ENCODE measurements around the gene TSGA10IP. TPM values are rescaled to one million over a fixed set of nuclear protein-coding genes. Genes with fewer than 3 reads are reported as not detected.

Gene TSGA10IP
- total and polyA plus RNA-seq, 10 of the 15 experiments (the other 5 are each of a cell fraction or from before 2014, with no cell fraction given) = not detected

GRCh38 chr11:66001942-66002647 is 56.8 kb downstream of the TSGA10IP start, which contains the start of the genes BANF1 and EIF1AD (continued):
- TF ChIP-seq CHD1 (IDR thresholded peaks at IDR 0.05; ENCODE audit: low read depth, low read length) (0 out of 2 replicates have a peak, but pooled peaks have one; percentile 37), POLR2AphosphoS5 (IDR thresholded peaks at IDR 0.05; ENCODE audit: low read length) (peak; percentile 96), BRCA1 (IDR thresholded peaks at IDR 0.05; ENCODE audit: low read depth, low read length) (peak; percentile 55), CHD2 (IDR thresholded peaks at IDR 0.05; ENCODE audit: borderline replicate concordance, low read depth, low read length) (peak; percentile 93), MTA3 (IDR thresholded peaks at IDR 0.05; ENCODE audit: borderline replicate concordance, low read length) (peak; percentile 53; the same call in 1 of the 2 replicates), ATF2 (IDR thresholded peaks at IDR 0.05; ENCODE audit: low read length) (no peak), NFYB (IDR thresholded peaks at IDR 0.05; ENCODE audit: insufficient read depth, low read depth, low read length) (no peak), FOXK2 (IDR thresholded peaks at IDR 0.05) (peak; percentile 74), SMARCA5 (IDR thresholded peaks at IDR 0.05) (0 out of 2 replicates have a peak, but pooled peaks have one; percentile 66), ZNF274 (IDR thresholded peaks at IDR 0.05; ENCODE audit: insufficient read depth, insufficient read length) (no peak), CREM (IDR thresholded peaks at IDR 0.05; ENCODE audit: low read depth) (peak; percentile 88), TCF3 (IDR thresholded peaks at IDR 0.05; ENCODE audit: borderline replicate concordance, insufficient read depth, low read depth, low read length) (0 out of 2 replicates have a peak, but pooled peaks have one; percentile 2), MYC (IDR thresholded peaks at IDR 0.05; ENCODE audit: insufficient read depth, insufficient read length, insufficient replicate concordance, low read length, severe bottlenecking) (no peak), CREB1 (IDR thresholded peaks at IDR 0.05; ENCODE audit: low read depth) (peak; percentile 82; the same call in 1 of the 2 replicates), NR2C1 (IDR thresholded peaks at IDR 0.05) (peak; percentile 98), SMAD5 (IDR thresholded peaks at IDR 0.05; ENCODE audit: low read depth) (no peak; the same call in 1 of the 2 replicates), TCF7 (IDR thresholded peaks at IDR 0.05; ENCODE audit: borderline replicate concordance) (peak; percentile 69), ZBTB4 (CRISPR knock-in tag; IDR thresholded peaks at IDR 0.05) (no peak), ETV6 (conservative IDR thresholded peaks at IDR 0.05 in 1 of 2, IDR thresholded peaks at IDR 0.05 in 1 of 2; ENCODE audit: borderline replicate concordance in 1 of 2, low read depth in 1 of 2) (peak in 1 of 2 experiments; percentile 92; a peak in 2 of 4 replicates), IKZF2 (IDR thresholded peaks at IDR 0.05) (peak; percentile 56 to 71), DPF2 (IDR thresholded peaks at IDR 0.05) (no peak; the same call in 1 of the 2 replicates), BACH1 (IDR thresholded peaks at IDR 0.05; ENCODE audit: borderline replicate concordance) (0 out of 2 replicates have a peak, but pooled peaks have one; percentile 34)
- TF ChIP-seq, protein P1, sequence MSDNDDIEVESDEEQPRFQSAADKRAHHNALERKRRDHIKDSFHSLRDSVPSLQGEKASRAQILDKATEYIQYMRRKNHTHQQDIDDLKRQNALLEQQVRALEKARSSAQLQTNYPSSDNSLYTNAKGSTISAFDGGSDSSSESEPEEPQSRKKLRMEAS (IDR thresholded peaks at IDR 0.05; ENCODE audit: low read depth, low read length) = peak; percentile 82; the same call in 1 of the 2 replicates
- TF ChIP-seq, protein P2, sequence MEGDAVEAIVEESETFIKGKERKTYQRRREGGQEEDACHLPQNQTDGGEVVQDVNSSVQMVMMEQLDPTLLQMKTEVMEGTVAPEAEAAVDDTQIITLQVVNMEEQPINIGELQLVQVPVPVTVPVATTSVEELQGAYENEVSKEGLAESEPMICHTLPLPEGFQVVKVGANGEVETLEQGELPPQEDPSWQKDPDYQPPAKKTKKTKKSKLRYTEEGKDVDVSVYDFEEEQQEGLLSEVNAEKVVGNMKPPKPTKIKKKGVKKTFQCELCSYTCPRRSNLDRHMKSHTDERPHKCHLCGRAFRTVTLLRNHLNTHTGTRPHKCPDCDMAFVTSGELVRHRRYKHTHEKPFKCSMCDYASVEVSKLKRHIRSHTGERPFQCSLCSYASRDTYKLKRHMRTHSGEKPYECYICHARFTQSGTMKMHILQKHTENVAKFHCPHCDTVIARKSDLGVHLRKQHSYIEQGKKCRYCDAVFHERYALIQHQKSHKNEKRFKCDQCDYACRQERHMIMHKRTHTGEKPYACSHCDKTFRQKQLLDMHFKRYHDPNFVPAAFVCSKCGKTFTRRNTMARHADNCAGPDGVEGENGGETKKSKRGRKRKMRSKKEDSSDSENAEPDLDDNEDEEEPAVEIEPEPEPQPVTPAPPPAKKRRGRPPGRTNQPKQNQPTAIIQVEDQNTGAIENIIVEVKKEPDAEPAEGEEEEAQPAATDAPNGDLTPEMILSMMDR (IDR thresholded peaks at IDR 0.05 in 2 of 3, conservative IDR thresholded peaks at IDR 0.05 in 1 of 3; ENCODE audit: control insufficient read depth in 2 of 3, extremely low read depth in 1 of 3, insufficient read depth in 1 of 3, low read depth in 3 of 3, low read length in 3 of 3) = no peak
